ENCODE data around the gene KLK12.

DNA sequence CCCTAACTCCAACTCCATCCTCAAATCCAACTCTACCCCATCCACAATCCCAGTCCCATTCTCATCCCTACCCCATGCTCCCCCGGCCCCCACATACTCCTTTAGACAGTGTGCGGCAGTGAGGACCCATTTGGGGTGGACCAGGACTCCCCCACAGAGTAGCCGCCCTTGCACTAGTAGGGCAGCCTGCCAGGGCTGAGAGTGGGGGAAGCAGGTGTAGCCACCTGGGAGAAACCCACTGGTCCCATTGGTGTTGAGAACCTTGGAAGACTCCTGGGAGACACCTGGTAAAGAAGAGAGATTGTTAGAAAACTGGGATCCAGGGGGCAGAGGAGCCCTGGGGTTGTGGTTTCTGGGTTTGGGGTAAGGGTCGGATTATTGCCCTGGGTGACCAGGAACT lies 25.5 kb upstream of the KLK12 start:
- TF ChIP-seq, protein P1, sequence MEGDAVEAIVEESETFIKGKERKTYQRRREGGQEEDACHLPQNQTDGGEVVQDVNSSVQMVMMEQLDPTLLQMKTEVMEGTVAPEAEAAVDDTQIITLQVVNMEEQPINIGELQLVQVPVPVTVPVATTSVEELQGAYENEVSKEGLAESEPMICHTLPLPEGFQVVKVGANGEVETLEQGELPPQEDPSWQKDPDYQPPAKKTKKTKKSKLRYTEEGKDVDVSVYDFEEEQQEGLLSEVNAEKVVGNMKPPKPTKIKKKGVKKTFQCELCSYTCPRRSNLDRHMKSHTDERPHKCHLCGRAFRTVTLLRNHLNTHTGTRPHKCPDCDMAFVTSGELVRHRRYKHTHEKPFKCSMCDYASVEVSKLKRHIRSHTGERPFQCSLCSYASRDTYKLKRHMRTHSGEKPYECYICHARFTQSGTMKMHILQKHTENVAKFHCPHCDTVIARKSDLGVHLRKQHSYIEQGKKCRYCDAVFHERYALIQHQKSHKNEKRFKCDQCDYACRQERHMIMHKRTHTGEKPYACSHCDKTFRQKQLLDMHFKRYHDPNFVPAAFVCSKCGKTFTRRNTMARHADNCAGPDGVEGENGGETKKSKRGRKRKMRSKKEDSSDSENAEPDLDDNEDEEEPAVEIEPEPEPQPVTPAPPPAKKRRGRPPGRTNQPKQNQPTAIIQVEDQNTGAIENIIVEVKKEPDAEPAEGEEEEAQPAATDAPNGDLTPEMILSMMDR (IDR thresholded peaks at IDR 0.05), result no peak
- TF ChIP-seq POLR2A (IDR thresholded peaks at IDR 0.05), result no peak

Measured in adrenal gland (tissue), 5 donors.